Measurements from ENCODE around the gene EXOC6B.
"Not testable (repeated sequence)": the region's sequence is repeated elsewhere in the genome, so short reads cannot be mapped to it uniquely, and the experiment has no call there.

EXOC6B gene

GRCh38 chr2:72438364-72438763, 387.5 kb downstream of the EXOC6B start:
- DNase-seq (ENCODE audit: low read depth) = no peak

GRCh38 chr2:72431737-72432136, 394.1 kb downstream of the EXOC6B start:
- no peak for DNase-seq (ENCODE audit: low read depth)

GRCh38 chr2:72427022-72427861, 398.6 kb downstream of the EXOC6B start:
- DNase-seq (ENCODE audit: low read depth) = no peak

GRCh38 chr2:72425996-72426395, 399.8 kb downstream of the EXOC6B start:
- DNase-seq (ENCODE audit: low read depth) = no peak

GRCh38 chr2:72423756-72424155, 402.1 kb downstream of the EXOC6B start:
- DNase-seq (ENCODE audit: low read depth) = no peak

- not testable (repeated sequence) for DNase-seq (ENCODE audit: low read depth)
These were observed 404.0 kb downstream of the EXOC6B start for GRCh38 chr2:72421771-72422379.

GRCh38 chr2:72415781-72416475, 409.9 kb downstream of the EXOC6B start:
- DNase-seq (ENCODE audit: low read depth) = no peak

- DNase-seq (ENCODE audit: low read depth) = peak; percentile 49
These were observed 410.6 kb downstream of the EXOC6B start for GRCh38 chr2:72415241-72415661.

- DNase-seq (ENCODE audit: low read depth) = no peak
These were observed 411.6 kb downstream of the EXOC6B start for GRCh38 chr2:72414137-72414760.

- no peak for DNase-seq (ENCODE audit: low read depth)
These were observed 412.1 kb downstream of the EXOC6B start for GRCh38 chr2:72413716-72414115.

GRCh38 chr2:72412214-72412613, 413.6 kb downstream of the EXOC6B start:
- no peak for DNase-seq (ENCODE audit: low read depth)

- DNase-seq (ENCODE audit: low read depth) = no peak
These were observed 426.0 kb downstream of the EXOC6B start for GRCh38 chr2:72399879-72400278.

- DNase-seq (ENCODE audit: low read depth) = no peak
These were observed 430.7 kb downstream of the EXOC6B start for GRCh38 chr2:72395096-72395495.

- DNase-seq (ENCODE audit: low read depth) = no peak
These were observed 431.2 kb downstream of the EXOC6B start for GRCh38 chr2:72394541-72395070.

- no peak for DNase-seq (ENCODE audit: low read depth)
These were observed 436.4 kb downstream of the EXOC6B start for GRCh38 chr2:72389447-72389846.

GRCh38 chr2:72388263-72388662, 437.6 kb downstream of the EXOC6B start:
- DNase-seq (ENCODE audit: low read depth) = no peak

GRCh38 chr2:72386288-72386687, 439.5 kb downstream of the EXOC6B start:
- no peak for DNase-seq (ENCODE audit: low read depth)

- DNase-seq (ENCODE audit: low read depth) = no peak
These were observed 447.0 kb downstream of the EXOC6B start for GRCh38 chr2:72378753-72379348.

GRCh38 chr2:72367530-72368225, 458.2 kb downstream of the EXOC6B start:
- DNase-seq (ENCODE audit: low read depth) = peak; percentile 96

- DNase-seq (ENCODE audit: low read depth) = no peak
These were observed 462.4 kb downstream of the EXOC6B start for GRCh38 chr2:72363406-72363805.

GRCh38 chr2:72362733-72363132, 463.1 kb downstream of the EXOC6B start:
- DNase-seq (ENCODE audit: low read depth) = no peak

Measured in fibroblast of the conjunctiva (primary cell).